Hepatocyte (in vitro differentiated cells): Measurements from ENCODE around the gene USP47.

Experiments used
- EZH2 ChIP-seq: fragments of 200-600 bp; sonication (generic); IDR thresholded peaks from 2 replicates; pipeline ENCODE4 v1.6.1; 2016; ENCODE audit warnings: antibody characterized with exemption, mild to moderate bottlenecking, borderline replicate concordance
- TF ChIP-seq, protein P1 (sequence below): fragments of 200-600 bp; sonication (generic); IDR thresholded peaks from 2 replicates; pipeline ENCODE4 v1.5.1; 2016; ENCODE audit warnings: antibody characterized with exemption, mild to moderate bottlenecking; ENCODE audit not compliant: poor library complexity

GRCh38 chr11:11942668-11943067 lies 100.9 kb downstream of the USP47 start:
- TF ChIP-seq, protein P1, sequence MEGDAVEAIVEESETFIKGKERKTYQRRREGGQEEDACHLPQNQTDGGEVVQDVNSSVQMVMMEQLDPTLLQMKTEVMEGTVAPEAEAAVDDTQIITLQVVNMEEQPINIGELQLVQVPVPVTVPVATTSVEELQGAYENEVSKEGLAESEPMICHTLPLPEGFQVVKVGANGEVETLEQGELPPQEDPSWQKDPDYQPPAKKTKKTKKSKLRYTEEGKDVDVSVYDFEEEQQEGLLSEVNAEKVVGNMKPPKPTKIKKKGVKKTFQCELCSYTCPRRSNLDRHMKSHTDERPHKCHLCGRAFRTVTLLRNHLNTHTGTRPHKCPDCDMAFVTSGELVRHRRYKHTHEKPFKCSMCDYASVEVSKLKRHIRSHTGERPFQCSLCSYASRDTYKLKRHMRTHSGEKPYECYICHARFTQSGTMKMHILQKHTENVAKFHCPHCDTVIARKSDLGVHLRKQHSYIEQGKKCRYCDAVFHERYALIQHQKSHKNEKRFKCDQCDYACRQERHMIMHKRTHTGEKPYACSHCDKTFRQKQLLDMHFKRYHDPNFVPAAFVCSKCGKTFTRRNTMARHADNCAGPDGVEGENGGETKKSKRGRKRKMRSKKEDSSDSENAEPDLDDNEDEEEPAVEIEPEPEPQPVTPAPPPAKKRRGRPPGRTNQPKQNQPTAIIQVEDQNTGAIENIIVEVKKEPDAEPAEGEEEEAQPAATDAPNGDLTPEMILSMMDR: no peak
- TF ChIP-seq EZH2: no peak
